K562 (cell line): Measurements from ENCODE around the gene GOLGA8A. TPM values are rescaled to one million over a fixed set of nuclear protein-coding genes. Genes with fewer than 3 reads are reported as not detected.

ENCODE experiments used
- ATAC-seq: fragments of 200-7000 bp; cut with Tn5 transposase; 3 replicates; pipeline ENCODE4 v1.9.1; 2020; ENCODE audit warnings: moderate library complexity
- BruUV-seq: library from RNA; stranded (reverse); fragments of 400-500 nt; replicated peaks from 2 replicates; lab custom pipeline; 2021; lab: Mats Ljungman, UMichigan
- CTCF ChIA-PET: fragments of 300-600 bp; formaldehyde crosslinking; extraction: SDS; loops from one replicate; lab custom pipeline; 2021; ENCODE audit warnings: low intra/inter-chr PET ratio; lab: Yijun Ruan, JAX
- POLR2A ChIA-PET: fragments of 300-600, 350-650 bp; sonication (Branson Sonifier 250); formaldehyde crosslinking; extraction: SDS; loops from one replicate; lab custom pipeline; 2021; ENCODE audit warnings: antibody characterized with exemption, inconsistent platforms; lab: Yijun Ruan, JAX
- DNase-seq, 4 experiments: peaks; one replicate each; pipeline versions ENCODE4 v3.0.0 to v3.0.0-alpha.2; 2011 to 2018; ENCODE audit warnings: low spot score in 3 of 4, mixed read lengths in 3 of 4; ENCODE audit errors: extremely low read depth in 1 of 4
- FAIRE-seq: peaks from 2 replicates; lab custom pipeline; 2011; peaks lifted over from hg19 to GRCh38; lab: Jason Lieb, UNC
- H2AFZ ChIP-seq: 2 replicates; pipeline ENCODE4 v1.6.0; 2011; ENCODE audit warnings: low read depth, low read length, control low read depth, inconsistent platforms
- H3K27ac ChIP-seq: fragments of 200-600 bp; 3 replicates; pipeline ENCODE4 v1.8.0; 2011; ENCODE audit warnings: low read depth, mild to moderate bottlenecking, control low read depth, inconsistent platforms, low read length, moderate library complexity, mixed read lengths; ENCODE audit errors: extremely low read depth
- H3K27me3 ChIP-seq, 2 experiments: fragments of 300-600 bp in 1 of 2; 2 replicates in 1 of 2; 3 replicates in 1 of 2; pipeline versions ENCODE4 v1.6.0 to v1.8.0; 2011; ENCODE audit warnings: inconsistent platforms in 2 of 2, low read length in 2 of 2, mild to moderate bottlenecking in 1 of 2, mixed read lengths in 1 of 2, moderate library complexity in 1 of 2; ENCODE audit not compliant: control insufficient read depth in 2 of 2, insufficient read depth in 2 of 2
- H3K36me3 ChIP-seq: fragments of 300-600 bp; 3 replicates; pipeline ENCODE4 v1.8.0; 2011; ENCODE audit warnings: mild to moderate bottlenecking, low read length, inconsistent platforms; ENCODE audit not compliant: control insufficient read depth, insufficient read depth
- H3K4me1 ChIP-seq, 2 experiments: fragments of 200-600 bp in 1 of 2; replicated peaks in 1 of 2; 2 replicates in 1 of 2; 3 replicates in 1 of 2; pipeline versions ENCODE4 v1.5.1 to v1.8.0; 2011; ENCODE audit warnings: inconsistent platforms in 2 of 2, low read length in 2 of 2, mild to moderate bottlenecking in 1 of 2, mixed read lengths in 1 of 2, moderate library complexity in 1 of 2; ENCODE audit not compliant: control insufficient read depth in 2 of 2, insufficient read depth in 2 of 2
- H3K4me2 ChIP-seq: 2 replicates; pipeline ENCODE4 v1.6.1; 2011; ENCODE audit warnings: low read length, control low read depth, inconsistent platforms, mixed read lengths; ENCODE audit not compliant: insufficient read depth
- H3K4me3 ChIP-seq: fragments of 200-600 bp; sonication (generic), shearing (Covaris generic); 2 replicates; pipeline ENCODE4 v1.5.1; 2016; ENCODE audit warnings: control low read depth, inconsistent platforms
- H3K79me2 ChIP-seq: fragments of 200-600 bp; 3 replicates; pipeline ENCODE4 v1.8.0; 2011; ENCODE audit warnings: low read length, inconsistent platforms; ENCODE audit not compliant: control insufficient read depth, insufficient read depth
- H3K9ac ChIP-seq, 2 experiments: 2 replicates each; pipeline versions ENCODE4 v1.6.0 to v1.6.1; 2011; ENCODE audit warnings: low read depth in 2 of 2, low read length in 2 of 2, control low read depth in 1 of 2, inconsistent platforms in 1 of 2, mild to moderate bottlenecking in 1 of 2, mixed read lengths in 1 of 2; ENCODE audit not compliant: insufficient read depth in 1 of 2
- H3K9me1 ChIP-seq: one replicate; pipeline ENCODE4 v1.6.0; 2011; ENCODE audit warnings: inconsistent platforms, mild to moderate bottlenecking, low read length, moderate library complexity; ENCODE audit not compliant: control insufficient read depth, insufficient read depth
- H3K9me3 ChIP-seq: replicated peaks from 2 replicates; pipeline ENCODE4 v1.5.1; 2011; ENCODE audit warnings: low read depth, low read length, inconsistent platforms; ENCODE audit not compliant: control insufficient read depth, insufficient read depth
- H4K20me1 ChIP-seq: replicated peaks from 2 replicates; pipeline ENCODE4 v1.6.1; 2011; ENCODE audit warnings: low read length, inconsistent platforms, mixed read lengths; ENCODE audit not compliant: control insufficient read depth, insufficient read depth
- CBX1 ChIP-seq: sonication (generic); IDR thresholded peaks from 2 replicates; pipeline ENCODE4 v1.6.1; 2016; ENCODE audit warnings: antibody characterized with exemption, low read depth, mild to moderate bottlenecking
- CTBP1 ChIP-seq: fragments of 450-650 bp; IDR thresholded peaks from 2 replicates; pipeline ENCODE4 v1.6.1; 2016; ENCODE audit warnings: borderline replicate concordance
- HCFC1 ChIP-seq: IDR thresholded peaks from 2 replicates; pipeline ENCODE4 v1.6.1; 2012; ENCODE audit warnings: low read depth, low read length, improper control_type of control experiment
- MECOM ChIP-seq: fragments of 250-450 bp; sonication (Bioruptor Pico); IDR thresholded peaks from 2 replicates; pipeline ENCODE4 v1.8.0; 2022; ENCODE audit warnings: inconsistent platforms
- SIN3A ChIP-seq, 2 experiments: fragments of 150-350 bp in 1 of 2; IDR thresholded peaks; 2 replicates each; pipeline ENCODE4 v1.6.1; 2011 to 2016; ENCODE audit warnings: borderline replicate concordance in 2 of 2, low read depth in 2 of 2, low read length in 2 of 2, mild to moderate bottlenecking in 2 of 2, moderate library complexity in 2 of 2; ENCODE audit not compliant: control insufficient read depth in 1 of 2
- SLC30A9 ChIP-seq: fragments of 250-450 bp; sonication (Bioruptor Pico); IDR thresholded peaks from 2 replicates; pipeline ENCODE4 v1.8.0; 2022; ENCODE audit warnings: mild to moderate bottlenecking, moderate library complexity
- ZNF23 ChIP-seq: fragments of 250-450 bp; sonication (Bioruptor Pico); IDR thresholded peaks from 2 replicates; pipeline ENCODE4 v1.4.0; 2020; ENCODE audit warnings: mild to moderate bottlenecking
- ZNF324 ChIP-seq: fragments of 250-450 bp; sonication (Bioruptor Pico); IDR thresholded peaks from 2 replicates; pipeline ENCODE4 v1.4.0; 2020; ENCODE audit warnings: mild to moderate bottlenecking
- WGBS: fragments of 100-300 bp; shearing (Covaris generic); methylation state at CpG from one replicate; pipeline ENCODE4 v1.1.6; 2016; ENCODE audit warnings: low coverage, mixed read lengths; ENCODE audit not compliant: insufficient coverage; ENCODE audit errors: missing lambda C conversion rate; 5-methylcytosine and 5-hydroxymethylcytosine counted together
- in situ Hi-C: fragments of 300-500 bp; cut with MboI; formaldehyde crosslinking; loops from 4 replicates; pipeline ENCODE4 v1.15.0; 2018; ENCODE audit warnings: inconsistent platforms, mixed read lengths
- intact Hi-C: fragments of 100-400 bp; cut with micrococcal nuclease; formaldehyde crosslinking; loops from 2 replicates; pipeline ENCODE4 v1.14.2; 2022
- polyA plus RNA-seq, 8 experiments: library from polyadenylated mRNA; depleted of rRNA in 4 of 8; stranded (reverse) in 5 of 8; unstranded in 3 of 8; fragments of >200 nt; fragmentation: Nextera tagmentation in 2 of 8; fragmentation: Illumina TruSeq in 1 of 8; extraction: Ambion mirVana in 2 of 8; extraction: Trizol in 1 of 8; gene quantifications; 2 replicates each; pipeline versions ENCODE4 v1.2.1 to v1.2.3, GENCODE V29; 2011 to 2014; ENCODE audit warnings: inconsistent platforms in 1 of 8, missing spikeins in 1 of 8
- total RNA-seq, 7 experiments: library from RNA; depleted of rRNA in 6 of 7; stranded (reverse); fragments of >200 nt in 6 of 7; fragmentation: Illumina TruSeq in 2 of 7; extraction: Trizol in 2 of 7; gene quantifications; 2 replicates each; pipeline versions ENCODE4 v1.2.1 to v1.2.3, GENCODE V29; 2011 to 2021; ENCODE audit warnings: low replicate concordance in 1 of 7
- TF ChIP-seq, protein P1 (sequence below): sonication (generic); formaldehyde crosslinking; IDR thresholded peaks from 2 replicates; pipeline ENCODE4 v1.8.0; 2022; ENCODE audit warnings: mild to moderate bottlenecking, missing genetic modification reagents
- TF ChIP-seq, protein P2 (sequence below): fragments of 250-450 bp; sonication (Bioruptor Pico); IDR thresholded peaks from 2 replicates; pipeline ENCODE4 v1.4.0; 2020; ENCODE audit warnings: mild to moderate bottlenecking
- TF ChIP-seq, protein P3 (sequence below): sonication (generic); formaldehyde crosslinking; IDR thresholded peaks from 2 replicates; pipeline ENCODE4 v1.8.1; 2023; ENCODE audit warnings: missing genetic modification reagents, mild to moderate bottlenecking, borderline replicate concordance
- TF ChIP-seq, protein P4 (sequence below): fragments of 450-650 bp; formaldehyde crosslinking; IDR thresholded peaks from 2 replicates; pipeline ENCODE4 v1.4.0; 2020; ENCODE audit warnings: mild to moderate bottlenecking, moderate library complexity

Gene GOLGA8A
- total and polyA plus RNA-seq, 9 of the 15 experiments (the other 6 are each of a cell fraction or from before 2014, with no cell fraction given), result 11.2 to 191 (median 56.3) TPM

DNA sequence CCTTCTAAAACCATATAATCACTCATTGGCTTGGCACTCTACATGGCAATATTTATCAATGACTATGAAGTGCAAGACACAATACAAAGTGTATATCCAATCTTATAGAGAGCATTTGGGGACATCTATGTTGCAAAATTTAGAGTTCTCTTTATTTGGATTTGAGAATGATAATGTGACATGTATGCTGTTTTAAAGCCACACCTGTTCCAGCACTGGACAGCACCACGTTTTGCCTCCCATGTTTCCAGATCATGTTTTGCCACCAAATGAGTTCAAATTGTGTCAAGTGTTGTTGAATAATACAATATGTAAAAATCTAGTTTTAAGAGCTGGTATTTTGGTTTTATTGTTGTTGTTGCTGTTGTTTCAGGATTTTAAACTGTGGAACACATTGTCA, 33.3 kb upstream of the GOLGA8A start (continued):
- TF ChIP-seq, protein P1, sequence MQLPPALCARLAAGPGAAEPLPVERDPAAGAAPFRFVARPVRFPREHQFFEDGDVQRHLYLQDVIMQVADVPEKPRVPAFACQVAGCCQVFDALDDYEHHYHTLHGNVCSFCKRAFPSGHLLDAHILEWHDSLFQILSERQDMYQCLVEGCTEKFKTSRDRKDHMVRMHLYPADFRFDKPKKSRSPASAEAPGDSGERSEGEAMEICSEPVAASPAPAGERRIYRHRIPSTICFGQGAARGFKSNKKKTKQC, result no peak
- TF ChIP-seq, all 486 proteins: peak for 1

DNA sequence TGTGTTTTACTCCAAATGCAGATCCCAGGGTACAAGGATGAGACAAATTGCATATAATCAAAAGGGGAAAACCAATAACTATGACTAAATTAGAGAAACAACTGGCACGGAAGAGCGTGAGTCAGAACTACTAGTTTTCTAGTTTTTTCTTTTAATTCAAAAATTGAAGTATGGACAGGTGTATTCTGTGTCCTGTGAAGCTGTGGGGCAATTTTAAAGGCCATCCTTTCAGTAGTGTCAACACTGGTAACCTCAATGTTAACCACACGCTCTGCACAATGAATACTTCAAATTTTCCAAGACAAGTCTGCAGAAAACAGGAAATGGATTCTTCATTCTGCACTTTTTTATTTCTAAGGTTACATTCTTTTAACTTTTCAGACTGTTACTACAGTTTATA, 32.5 kb upstream of the GOLGA8A start:
- Histone ChIP-seq H3K36me3 (no peaks in the 10 kb centered on the region), H3K9ac (no peak overlapping the region), H3K9me3 (no peaks in the 10 kb centered on the region), H3K4me3 (no peak overlapping the region), H4K20me1 (no peaks in the 10 kb centered on the region), H3K79me2 (no peaks in the 10 kb centered on the region), H3K27ac (no peak overlapping the region), H3K9me1 (no peaks in the 10 kb centered on the region), H2AFZ (no peak overlapping the region), H3K4me1 (no peaks in the 10 kb centered on the region), H3K4me2 (no peak overlapping the region), H3K27me3 (no peaks in the 10 kb centered on the region)
- intact Hi-C loops, result no loop called here
- POLR2A ChIA-PET, result no interaction called here
- whole genome bisulfite sequencing, result 65% methylated on average over 3 of the region's 3 CpGs
- no peak for DNase-seq
- no peak for FAIRE-seq
- in situ Hi-C loops, result no loop called here
- no peak for ATAC-seq
- BruUV-seq, result no TSS peak
- CTCF ChIA-PET, result no interaction called here
- TF ChIP-seq CTBP1, result no peak
- no peak for TF ChIP-seq CBX1
- TF ChIP-seq ZNF23 (CRISPR knock-in tag), result no peak
- TF ChIP-seq SIN3A (IDR thresholded peaks at IDR 0.05; ENCODE audit: borderline replicate concordance in 2 of 2, control insufficient read depth in 1 of 2, low read depth in 2 of 2, low read length in 2 of 2), result no peak
- TF ChIP-seq, protein P2, sequence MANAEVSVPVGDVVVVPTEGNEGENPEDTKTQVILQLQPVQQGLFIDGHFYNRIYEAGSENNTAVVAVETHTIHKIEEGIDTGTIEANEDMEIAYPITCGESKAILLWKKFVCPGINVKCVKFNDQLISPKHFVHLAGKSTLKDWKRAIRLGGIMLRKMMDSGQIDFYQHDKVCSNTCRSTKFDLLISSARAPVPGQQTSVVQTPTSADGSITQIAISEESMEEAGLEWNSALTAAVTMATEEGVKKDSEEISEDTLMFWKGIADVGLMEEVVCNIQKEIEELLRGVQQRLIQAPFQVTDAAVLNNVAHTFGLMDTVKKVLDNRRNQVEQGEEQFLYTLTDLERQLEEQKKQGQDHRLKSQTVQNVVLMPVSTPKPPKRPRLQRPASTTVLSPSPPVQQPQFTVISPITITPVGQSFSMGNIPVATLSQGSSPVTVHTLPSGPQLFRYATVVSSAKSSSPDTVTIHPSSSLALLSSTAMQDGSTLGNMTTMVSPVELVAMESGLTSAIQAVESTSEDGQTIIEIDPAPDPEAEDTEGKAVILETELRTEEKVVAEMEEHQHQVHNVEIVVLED (CRISPR knock-in tag), result no peak
- TF ChIP-seq, protein P3, sequence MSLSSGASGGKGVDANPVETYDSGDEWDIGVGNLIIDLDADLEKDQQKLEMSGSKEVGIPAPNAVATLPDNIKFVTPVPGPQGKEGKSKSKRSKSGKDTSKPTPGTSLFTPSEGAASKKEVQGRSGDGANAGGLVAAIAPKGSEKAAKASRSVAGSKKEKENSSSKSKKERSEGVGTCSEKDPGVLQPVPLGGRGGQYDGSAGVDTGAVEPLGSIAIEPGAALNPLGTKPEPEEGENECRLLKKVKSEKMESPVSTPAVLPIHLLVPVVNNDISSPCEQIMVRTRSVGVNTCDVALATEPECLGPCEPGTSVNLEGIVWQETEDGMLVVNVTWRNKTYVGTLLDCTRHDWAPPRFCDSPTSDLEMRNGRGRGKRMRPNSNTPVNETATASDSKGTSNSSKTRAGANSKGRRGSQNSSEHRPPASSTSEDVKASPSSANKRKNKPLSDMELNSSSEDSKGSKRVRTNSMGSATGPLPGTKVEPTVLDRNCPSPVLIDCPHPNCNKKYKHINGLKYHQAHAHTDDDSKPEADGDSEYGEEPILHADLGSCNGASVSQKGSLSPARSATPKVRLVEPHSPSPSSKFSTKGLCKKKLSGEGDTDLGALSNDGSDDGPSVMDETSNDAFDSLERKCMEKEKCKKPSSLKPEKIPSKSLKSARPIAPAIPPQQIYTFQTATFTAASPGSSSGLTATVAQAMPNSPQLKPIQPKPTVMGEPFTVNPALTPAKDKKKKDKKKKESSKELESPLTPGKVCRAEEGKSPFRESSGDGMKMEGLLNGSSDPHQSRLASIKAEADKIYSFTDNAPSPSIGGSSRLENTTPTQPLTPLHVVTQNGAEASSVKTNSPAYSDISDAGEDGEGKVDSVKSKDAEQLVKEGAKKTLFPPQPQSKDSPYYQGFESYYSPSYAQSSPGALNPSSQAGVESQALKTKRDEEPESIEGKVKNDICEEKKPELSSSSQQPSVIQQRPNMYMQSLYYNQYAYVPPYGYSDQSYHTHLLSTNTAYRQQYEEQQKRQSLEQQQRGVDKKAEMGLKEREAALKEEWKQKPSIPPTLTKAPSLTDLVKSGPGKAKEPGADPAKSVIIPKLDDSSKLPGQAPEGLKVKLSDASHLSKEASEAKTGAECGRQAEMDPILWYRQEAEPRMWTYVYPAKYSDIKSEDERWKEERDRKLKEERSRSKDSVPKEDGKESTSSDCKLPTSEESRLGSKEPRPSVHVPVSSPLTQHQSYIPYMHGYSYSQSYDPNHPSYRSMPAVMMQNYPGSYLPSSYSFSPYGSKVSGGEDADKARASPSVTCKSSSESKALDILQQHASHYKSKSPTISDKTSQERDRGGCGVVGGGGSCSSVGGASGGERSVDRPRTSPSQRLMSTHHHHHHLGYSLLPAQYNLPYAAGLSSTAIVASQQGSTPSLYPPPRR (CRISPR knock-in tag), result no peak
- TF ChIP-seq HCFC1, result no peak
- no peak for TF ChIP-seq SLC30A9 (CRISPR knock-in tag)
- TF ChIP-seq ZNF324 (CRISPR knock-in tag), result no peak
- TF ChIP-seq, protein P4, sequence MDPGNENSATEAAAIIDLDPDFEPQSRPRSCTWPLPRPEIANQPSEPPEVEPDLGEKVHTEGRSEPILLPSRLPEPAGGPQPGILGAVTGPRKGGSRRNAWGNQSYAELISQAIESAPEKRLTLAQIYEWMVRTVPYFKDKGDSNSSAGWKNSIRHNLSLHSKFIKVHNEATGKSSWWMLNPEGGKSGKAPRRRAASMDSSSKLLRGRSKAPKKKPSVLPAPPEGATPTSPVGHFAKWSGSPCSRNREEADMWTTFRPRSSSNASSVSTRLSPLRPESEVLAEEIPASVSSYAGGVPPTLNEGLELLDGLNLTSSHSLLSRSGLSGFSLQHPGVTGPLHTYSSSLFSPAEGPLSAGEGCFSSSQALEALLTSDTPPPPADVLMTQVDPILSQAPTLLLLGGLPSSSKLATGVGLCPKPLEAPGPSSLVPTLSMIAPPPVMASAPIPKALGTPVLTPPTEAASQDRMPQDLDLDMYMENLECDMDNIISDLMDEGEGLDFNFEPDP (CRISPR knock-in tag), result no peak
- TF ChIP-seq MECOM (CRISPR knock-in tag), result no peak
